Activated naive CD8-positive, alpha-beta T cell treated with anti-CD3 and anti-CD28 coated beads, Interleukin-2, amount 50 U/mL, for 16 hours (primary cell): ENCODE data around the gene C9orf85.
"Not testable (repeated sequence)": the region's sequence is repeated elsewhere in the genome, so short reads cannot be mapped to it uniquely, and the experiment has no call there.

Experiments used
- DNase-seq: peaks from one replicate; pipeline ENCODE4 v3.0.0-alpha.2; 2020; ENCODE audit warnings: low read depth, low spot score

Gene C9orf85

DNA sequence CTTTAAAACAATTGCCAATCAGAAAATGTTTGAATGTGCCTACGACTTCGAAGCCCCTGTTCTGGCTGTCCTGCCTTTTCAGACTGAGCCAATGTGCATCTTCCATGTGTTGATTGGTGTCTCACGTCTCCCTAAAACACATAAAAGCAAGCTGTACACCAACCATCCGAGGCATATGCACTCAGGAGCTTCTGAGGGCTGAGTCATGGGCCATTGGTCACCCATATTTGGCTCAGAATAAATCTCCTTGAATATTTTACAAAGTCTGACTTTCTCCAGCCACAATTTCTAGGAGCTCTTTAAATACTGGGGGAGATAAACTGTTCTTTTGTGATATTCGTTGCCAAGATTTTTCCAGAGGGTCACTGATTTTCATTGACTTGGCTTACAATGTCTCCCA lies 95.1 kb downstream of the C9orf85 start:
- DNase-seq: no peak

DNA sequence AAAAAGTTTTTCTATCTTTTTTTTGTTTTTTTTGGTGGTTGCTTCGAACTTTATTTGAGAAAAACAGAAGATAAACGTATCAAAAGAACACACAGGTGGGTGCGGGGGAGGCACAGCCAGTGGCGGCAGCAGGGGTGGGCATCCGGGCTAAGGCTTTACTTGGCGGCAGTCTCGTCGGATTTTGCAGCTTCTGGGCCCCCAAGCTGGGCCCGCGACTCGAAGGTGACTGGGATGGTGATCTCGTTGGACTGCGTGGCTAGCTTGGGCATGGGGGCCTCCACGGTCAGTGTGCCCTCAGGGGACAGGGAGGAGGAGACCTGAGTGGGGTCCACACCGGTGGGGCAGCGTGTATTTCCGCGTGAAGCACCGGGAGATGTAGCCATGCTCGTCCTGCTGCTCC lies 96.3 kb downstream of the C9orf85 start:
- not testable (repeated sequence) for DNase-seq

DNA sequence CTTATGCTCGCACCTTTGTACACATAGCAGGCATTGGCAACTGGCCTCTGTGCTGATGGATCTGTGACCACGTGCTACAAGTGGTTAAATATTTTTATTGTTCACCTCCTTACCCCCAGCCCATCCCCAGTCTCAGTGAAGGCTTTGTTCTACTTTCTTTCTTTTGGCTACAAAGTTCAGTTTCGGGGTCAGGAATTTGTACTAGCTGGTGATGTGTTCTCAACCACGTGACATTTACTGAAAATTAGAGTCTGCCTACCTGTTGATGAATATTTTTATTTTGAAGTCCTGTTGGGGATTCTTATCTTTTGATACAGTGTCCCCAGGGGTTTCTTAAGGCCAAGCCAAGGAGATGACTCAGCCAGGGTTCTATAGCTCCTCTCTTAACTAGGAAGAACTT lies 101.2 kb downstream of the C9orf85 start:
- DNase-seq: no peak

DNA sequence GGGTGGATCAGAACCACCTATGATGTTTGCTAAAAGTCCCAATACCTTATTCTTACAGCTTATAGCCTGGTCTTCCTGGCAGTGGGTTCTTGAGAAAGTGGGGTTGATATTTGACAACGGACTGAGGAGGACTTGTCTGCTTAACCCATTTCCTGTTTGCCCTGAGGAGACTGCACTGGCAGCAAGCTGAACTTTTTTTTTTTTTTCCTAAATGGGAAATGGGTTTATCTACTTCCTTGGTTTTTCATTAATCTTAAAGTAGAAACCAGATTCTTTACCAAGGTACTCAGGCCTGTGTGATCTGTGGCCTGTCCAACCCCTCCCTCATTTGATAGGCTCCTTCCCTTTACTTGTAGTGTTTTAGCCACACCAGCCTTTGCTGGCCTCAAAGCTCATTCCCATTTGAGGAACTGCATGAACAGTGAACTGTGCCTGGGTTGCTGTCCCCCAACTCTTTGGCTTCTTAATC lies 101.9 kb downstream of the C9orf85 start:
- no peak for DNase-seq

DNA sequence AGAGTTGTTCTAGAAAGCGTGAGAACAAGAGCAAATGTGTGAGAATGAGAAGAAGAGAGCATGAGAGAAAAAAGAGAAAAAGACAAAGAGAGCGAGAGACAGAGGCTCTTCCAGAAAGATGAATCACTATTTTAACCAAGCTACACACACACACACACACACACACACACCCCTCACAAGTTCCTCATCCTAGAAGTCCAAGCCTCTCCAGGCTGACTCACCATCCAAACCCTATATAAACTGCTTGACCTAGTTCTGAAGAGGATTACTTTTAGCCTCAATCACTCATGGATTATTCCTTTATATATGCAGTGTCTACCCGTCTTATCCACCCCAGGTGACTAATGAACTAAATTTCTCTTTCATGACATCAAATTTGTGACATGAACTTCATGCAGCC lies 111.4 kb downstream of the C9orf85 start:
- DNase-seq: no peak
